ENCODE measurements around the gene HBEGF. TPM values are rescaled to one million over a fixed set of nuclear protein-coding genes. Genes with fewer than 3 reads are reported as not detected.

HBEGF gene
- total RNA-seq, 2 experiments from 2014 or later: 12.6 to 13.5 TPM

GRCh38 chr5:140371356-140372151, 25.2 kb upstream of the HBEGF start:
- CTCF ChIA-PET: interaction anchor here (0.8 to 3.0 kb wide), 25 partner anchors 8 to 354 kb away, joined by 3 to 29 read pairs (median 6); partner anchors contain the start of genes ANKHD1, CD14, IK and NDUFA2
- DNase-seq (no peak), ATAC-seq (no peak)
- no peaks in the 10 kb centered on the region for H3K36me3 Mint-ChIP-seq (ENCODE audit: low read depth)
- H3K27me3 Mint-ChIP-seq (ENCODE audit: low read depth): no peaks in the 10 kb centered on the region
- POLR2A ChIA-PET: no interaction called here
- H3K9me3 Mint-ChIP-seq (ENCODE audit: insufficient read depth): no peaks in the 10 kb centered on the region
- H3K4me3 Mint-ChIP-seq: no peak overlapping the region
- H3K4me1 Mint-ChIP-seq (ENCODE audit: low read depth): peaks cover 7% of the 10 kb centered on the region
- no peak overlapping the region for H3K27ac Mint-ChIP-seq

GRCh38 chr5:140367256-140368013, 21.0 kb upstream of the HBEGF start:
- ChIA-PET POLR2A (interaction anchor here (0.6 kb wide), 1 partner anchor 187 kb away, joined by 3 read pairs; no protein-coding TSS in a partner anchor), CTCF (interaction anchor here (1.0 to 2.4 kb wide), 4 partner anchors 15 to 352 kb away, joined by 3 to 17 read pairs (median 5); no protein-coding TSS in a partner anchor)
- H3K9me3 Mint-ChIP-seq (ENCODE audit: insufficient read depth): no peaks in the 10 kb centered on the region
- DNase-seq (no peak), ATAC-seq (no peak)
- H3K27ac Mint-ChIP-seq: no peak overlapping the region
- H3K27me3 Mint-ChIP-seq (ENCODE audit: low read depth): no peaks in the 10 kb centered on the region
- no peak overlapping the region for H3K4me3 Mint-ChIP-seq
- H3K4me1 Mint-ChIP-seq (ENCODE audit: low read depth): peaks cover 5% of the 10 kb centered on the region
- no peaks in the 10 kb centered on the region for H3K36me3 Mint-ChIP-seq (ENCODE audit: low read depth)

GRCh38 chr5:140366589-140367255, 20.3 kb upstream of the HBEGF start:
- H3K27ac Mint-ChIP-seq: no peak overlapping the region

GRCh38 chr5:140365941-140366340, 19.5 kb upstream of the HBEGF start:
- Mint-ChIP-seq H3K36me3 (ENCODE audit: low read depth) (no peaks in the 10 kb centered on the region), H3K27me3 (ENCODE audit: low read depth) (no peaks in the 10 kb centered on the region), H3K9me3 (ENCODE audit: insufficient read depth) (no peaks in the 10 kb centered on the region), H3K27ac (no peak overlapping the region), H3K4me3 (no peak overlapping the region), H3K4me1 (ENCODE audit: low read depth) (peaks cover 10% of the 10 kb centered on the region)
- ChIA-PET POLR2A (interaction anchor here (0.6 kb wide), 1 partner anchor 649 kb away, joined by 4 read pairs; no protein-coding TSS in a partner anchor), CTCF (interaction anchor here (0.7 to 2.4 kb wide), 4 partner anchors 14 to 354 kb away, joined by 3 to 17 read pairs (median 6); partner anchors contain the start of gene ANKHD1)
- no peak for ATAC-seq
- no peak for DNase-seq

More at GRCh38 chr5:140366589-140367255, 20.3 kb upstream of the HBEGF start:
- Mint-ChIP-seq H3K9me3 (ENCODE audit: insufficient read depth) (no peaks in the 10 kb centered on the region), H3K36me3 (ENCODE audit: low read depth) (no peaks in the 10 kb centered on the region), H3K4me3 (no peak overlapping the region), H3K27me3 (ENCODE audit: low read depth) (no peaks in the 10 kb centered on the region), H3K4me1 (ENCODE audit: low read depth) (peaks cover 5% of the 10 kb centered on the region)
- ATAC-seq: no peak
- POLR2A ChIA-PET: interaction anchor here (0.6 kb wide), 1 partner anchor 188 kb away, joined by 3 read pairs; no protein-coding TSS in a partner anchor
- CTCF ChIA-PET: interaction anchor here (1.0 to 2.4 kb wide), 3 partner anchors 15 to 353 kb away, joined by 3 to 17 read pairs (median 7); no protein-coding TSS in a partner anchor
- no peak for DNase-seq

GRCh38 chr5:140365282-140365681, 18.9 kb upstream of the HBEGF start:
- H3K36me3 Mint-ChIP-seq (ENCODE audit: low read depth): no peaks in the 10 kb centered on the region
- no peaks in the 10 kb centered on the region for H3K27me3 Mint-ChIP-seq (ENCODE audit: low read depth)
- H3K9me3 Mint-ChIP-seq (ENCODE audit: insufficient read depth): no peaks in the 10 kb centered on the region
- POLR2A ChIA-PET: no interaction called here
- no peak overlapping the region for H3K4me3 Mint-ChIP-seq
- ATAC-seq (no peak), DNase-seq (no peak)
- CTCF ChIA-PET: interaction anchor here (0.7 to 2.6 kb wide), 4 partner anchors 8 to 121 kb away, joined by 3 to 27 read pairs (median 10); partner anchors contain the start of gene ANKHD1
- no peak overlapping the region for H3K27ac Mint-ChIP-seq
- H3K4me1 Mint-ChIP-seq (ENCODE audit: low read depth): peaks cover 11% of the 10 kb centered on the region

GRCh38 chr5:140364472-140364765, 18.0 kb upstream of the HBEGF start:
- no peak for ATAC-seq
- no peaks in the 10 kb centered on the region for H3K27me3 Mint-ChIP-seq (ENCODE audit: low read depth)
- H3K4me3 Mint-ChIP-seq: no peak overlapping the region
- CTCF ChIA-PET: interaction anchor here (1.4 to 4.6 kb wide), 10 partner anchors 9 to 351 kb away, joined by 3 to 28 read pairs (median 14); partner anchors contain the start of genes IK and NDUFA2
- POLR2A ChIA-PET: no interaction called here
- H3K9me3 Mint-ChIP-seq (ENCODE audit: insufficient read depth): no peaks in the 10 kb centered on the region
- no peak for DNase-seq
- H3K4me1 Mint-ChIP-seq (ENCODE audit: low read depth): peaks cover 11% of the 10 kb centered on the region
- no peak overlapping the region for H3K27ac Mint-ChIP-seq
- H3K36me3 Mint-ChIP-seq (ENCODE audit: low read depth): no peaks in the 10 kb centered on the region

- Mint-ChIP-seq H3K27ac (no peak overlapping the region), H3K27me3 (ENCODE audit: low read depth) (peaks cover under 1% of the 10 kb centered on the region), H3K4me1 (ENCODE audit: low read depth) (peaks cover 11% of the 10 kb centered on the region), H3K36me3 (ENCODE audit: low read depth) (no peaks in the 10 kb centered on the region), H3K4me3 (peak overlapping the region; percentile 71), H3K9me3 (ENCODE audit: insufficient read depth) (no peaks in the 10 kb centered on the region)
- DNase-seq (no peak), ATAC-seq (no peak)
- ChIA-PET POLR2A (no interaction called here), CTCF (interaction anchor here (0.6 to 4.6 kb wide), 43 partner anchors 9 to 356 kb away, joined by 3 to 28 read pairs (median 4); partner anchors contain the start of genes CD14, HBEGF, IK and NDUFA2)
These were observed 17.4 kb upstream of the HBEGF start for GRCh38 chr5:140363631-140364471.

- Mint-ChIP-seq H3K27me3 (ENCODE audit: low read depth) (peaks cover 7% of the 10 kb centered on the region), H3K4me1 (ENCODE audit: low read depth) (peaks cover 11% of the 10 kb centered on the region), H3K4me3 (peak overlapping the region; percentile 71), H3K9me3 (ENCODE audit: insufficient read depth) (no peaks in the 10 kb centered on the region), H3K36me3 (ENCODE audit: low read depth) (no peaks in the 10 kb centered on the region), H3K27ac (peak overlapping the region; percentile 54)
- DNase-seq (peak; percentile 89), ATAC-seq (peak; percentile 94)
- POLR2A ChIA-PET: no interaction called here
- CTCF ChIA-PET: interaction anchor here (0.6 to 4.6 kb wide), 43 partner anchors 9 to 357 kb away, joined by 3 to 28 read pairs (median 4); partner anchors contain the start of genes CD14, HBEGF, IK and NDUFA2
These were observed 16.6 kb upstream of the HBEGF start for GRCh38 chr5:140362875-140363630.

- H3K4me1 Mint-ChIP-seq (ENCODE audit: low read depth): peaks cover 17% of the 10 kb centered on the region
- peaks cover 9% of the 10 kb centered on the region for H3K27me3 Mint-ChIP-seq (ENCODE audit: low read depth)
- no peaks in the 10 kb centered on the region for H3K36me3 Mint-ChIP-seq (ENCODE audit: low read depth)
- ChIA-PET POLR2A (no interaction called here), CTCF (interaction anchor here (1.0 to 4.6 kb wide), 5 partner anchors 10 to 358 kb away, joined by 3 to 20 read pairs (median 3); no protein-coding TSS in a partner anchor)
- H3K4me3 Mint-ChIP-seq: no peak overlapping the region
- no peak for ATAC-seq
- no peak for DNase-seq
- no peaks in the 10 kb centered on the region for H3K9me3 Mint-ChIP-seq (ENCODE audit: insufficient read depth)
- H3K27ac Mint-ChIP-seq: no peak overlapping the region
These were observed 15.9 kb upstream of the HBEGF start for GRCh38 chr5:140362311-140362710.

- Mint-ChIP-seq H3K36me3 (ENCODE audit: low read depth) (no peaks in the 10 kb centered on the region), H3K9me3 (ENCODE audit: insufficient read depth) (no peaks in the 10 kb centered on the region), H3K4me1 (ENCODE audit: low read depth) (peaks cover 20% of the 10 kb centered on the region), H3K4me3 (no peak overlapping the region), H3K27me3 (ENCODE audit: low read depth) (peaks cover 9% of the 10 kb centered on the region), H3K27ac (no peak overlapping the region)
- POLR2A ChIA-PET: no interaction called here
- no peak for ATAC-seq
- DNase-seq: no peak
- CTCF ChIA-PET: interaction anchor here (1.0 to 4.6 kb wide), 5 partner anchors 11 to 358 kb away, joined by 3 to 20 read pairs (median 3); no protein-coding TSS in a partner anchor
These were observed 15.5 kb upstream of the HBEGF start for GRCh38 chr5:140361901-140362300.

Data from activated CD8-positive, alpha-beta T cell treated with anti-CD3 and anti-CD28 coated beads, Interleukin-2, amount 10 ng/mL, durations not matched to agents 7 days and 5 days (primary cell).